Activated naive CD8-positive, alpha-beta T cell (primary cell): ENCODE data around the gene KCNQ2.

Experiments
- H3K27ac Mint-ChIP-seq: one replicate; pipeline ENCODE4 v1.8.0; 2021; ENCODE audit warnings: mixed read lengths
- H3K27me3 Mint-ChIP-seq: one replicate; pipeline ENCODE4 v1.8.0; 2021; ENCODE audit warnings: mixed read lengths
- H3K36me3 Mint-ChIP-seq: one replicate; pipeline ENCODE4 v1.8.0; 2021; ENCODE audit warnings: mixed read lengths
- H3K4me1 Mint-ChIP-seq: one replicate; pipeline ENCODE4 v1.8.0; 2021; ENCODE audit warnings: low read depth, mixed read lengths
- H3K4me3 Mint-ChIP-seq: one replicate; pipeline ENCODE4 v1.8.0; 2021; ENCODE audit warnings: mild to moderate bottlenecking, mixed read lengths
- H3K9me3 Mint-ChIP-seq: one replicate; pipeline ENCODE4 v1.8.0; 2021; ENCODE audit warnings: low read depth, mixed read lengths

The KCNQ2 gene

GRCh38 chr20:63473555-63474449 is 1.3 kb upstream of the KCNQ2 start:
- Mint-ChIP-seq H3K27me3 (peaks cover 15% of the 10 kb centered on the region), H3K4me1 (peaks cover 8% of the 10 kb centered on the region), H3K4me3 (peak overlapping the region; percentile 46), H3K9me3 (no peaks in the 10 kb centered on the region), H3K27ac (no peak overlapping the region), H3K36me3 (no peaks in the 10 kb centered on the region)

GRCh38 chr20:63472862-63473390 is 471 bp upstream of the KCNQ2 start:
- H3K27me3 Mint-ChIP-seq = peaks cover 15% of the 10 kb centered on the region
- H3K9me3 Mint-ChIP-seq = no peaks in the 10 kb centered on the region
- H3K27ac Mint-ChIP-seq = no peak overlapping the region
- no peak overlapping the region for H3K4me3 Mint-ChIP-seq
- peaks cover 8% of the 10 kb centered on the region for H3K4me1 Mint-ChIP-seq
- no peaks in the 10 kb centered on the region for H3K36me3 Mint-ChIP-seq

GRCh38 chr20:63471717-63471980 is 806 bp downstream of the KCNQ2 start:
- Mint-ChIP-seq H3K27ac (no peak overlapping the region), H3K4me1 (peaks cover 8% of the 10 kb centered on the region), H3K9me3 (no peaks in the 10 kb centered on the region), H3K27me3 (peaks cover 16% of the 10 kb centered on the region), H3K4me3 (no peak overlapping the region), H3K36me3 (no peaks in the 10 kb centered on the region)

GRCh38 chr20:63471002-63471716 is 1.3 kb downstream of the KCNQ2 start:
- Mint-ChIP-seq H3K4me1 (peaks cover 8% of the 10 kb centered on the region), H3K36me3 (no peaks in the 10 kb centered on the region), H3K27me3 (peaks cover 16% of the 10 kb centered on the region), H3K9me3 (no peaks in the 10 kb centered on the region), H3K27ac (no peak overlapping the region), H3K4me3 (no peak overlapping the region)

- Mint-ChIP-seq H3K36me3 (no peaks in the 10 kb centered on the region), H3K4me3 (no peak overlapping the region), H3K27me3 (peaks cover 16% of the 10 kb centered on the region)
Observed at GRCh38 chr20:63470410-63470809, 2.0 kb downstream of the KCNQ2 start.

GRCh38 chr20:63469713-63470101 is 2.7 kb downstream of the KCNQ2 start:
- peaks cover 15% of the 10 kb centered on the region for H3K27me3 Mint-ChIP-seq
- H3K36me3 Mint-ChIP-seq = no peaks in the 10 kb centered on the region
- H3K27ac Mint-ChIP-seq = no peak overlapping the region
- peaks cover 8% of the 10 kb centered on the region for H3K4me1 Mint-ChIP-seq
- no peak overlapping the region for H3K4me3 Mint-ChIP-seq
- H3K9me3 Mint-ChIP-seq = no peaks in the 10 kb centered on the region

More at GRCh38 chr20:63470410-63470809, 2.0 kb downstream of the KCNQ2 start:
- Mint-ChIP-seq H3K27ac (no peak overlapping the region), H3K9me3 (no peaks in the 10 kb centered on the region), H3K4me1 (peaks cover 8% of the 10 kb centered on the region)

GRCh38 chr20:63469019-63469712 is 3.3 kb downstream of the KCNQ2 start:
- H3K27me3 Mint-ChIP-seq = peaks cover 13% of the 10 kb centered on the region
- no peak overlapping the region for H3K27ac Mint-ChIP-seq
- H3K9me3 Mint-ChIP-seq = no peaks in the 10 kb centered on the region
- H3K4me1 Mint-ChIP-seq = peaks cover 4% of the 10 kb centered on the region
- H3K4me3 Mint-ChIP-seq = no peak overlapping the region
- H3K36me3 Mint-ChIP-seq = no peaks in the 10 kb centered on the region

- H3K27ac Mint-ChIP-seq = no peak overlapping the region
- H3K9me3 Mint-ChIP-seq = no peaks in the 10 kb centered on the region
- H3K27me3 Mint-ChIP-seq = peaks cover 8% of the 10 kb centered on the region
- no peaks in the 10 kb centered on the region for H3K4me1 Mint-ChIP-seq
- H3K4me3 Mint-ChIP-seq = no peak overlapping the region
- H3K36me3 Mint-ChIP-seq = no peaks in the 10 kb centered on the region
Observed at GRCh38 chr20:63468421-63468820, 4.0 kb downstream of the KCNQ2 start.

GRCh38 chr20:63467294-63468083 is 5.0 kb downstream of the KCNQ2 start:
- H3K27me3 Mint-ChIP-seq = peaks cover 13% of the 10 kb centered on the region
- no peak overlapping the region for H3K27ac Mint-ChIP-seq
- H3K36me3 Mint-ChIP-seq = no peaks in the 10 kb centered on the region
- no peaks in the 10 kb centered on the region for H3K4me1 Mint-ChIP-seq
- no peak overlapping the region for H3K4me3 Mint-ChIP-seq
- H3K9me3 Mint-ChIP-seq = no peaks in the 10 kb centered on the region

GRCh38 chr20:63466861-63467260 is 5.6 kb downstream of the KCNQ2 start:
- Mint-ChIP-seq H3K4me1 (no peaks in the 10 kb centered on the region), H3K27ac (no peak overlapping the region), H3K36me3 (no peaks in the 10 kb centered on the region), H3K4me3 (no peak overlapping the region), H3K27me3 (peaks cover 14% of the 10 kb centered on the region), H3K9me3 (no peaks in the 10 kb centered on the region)

- H3K27me3 Mint-ChIP-seq = peaks cover 14% of the 10 kb centered on the region
Observed at GRCh38 chr20:63466250-63466825, 6.1 kb downstream of the KCNQ2 start.

GRCh38 chr20:63465380-63466249 is 6.8 kb downstream of the KCNQ2 start:
- peaks cover 16% of the 10 kb centered on the region for H3K27me3 Mint-ChIP-seq
- H3K9me3 Mint-ChIP-seq = no peaks in the 10 kb centered on the region
- no peak overlapping the region for H3K4me3 Mint-ChIP-seq
- no peaks in the 10 kb centered on the region for H3K4me1 Mint-ChIP-seq
- H3K27ac Mint-ChIP-seq = no peak overlapping the region
- H3K36me3 Mint-ChIP-seq = no peaks in the 10 kb centered on the region

More at GRCh38 chr20:63466250-63466825, 6.1 kb downstream of the KCNQ2 start:
- H3K4me3 Mint-ChIP-seq = no peak overlapping the region
- H3K36me3 Mint-ChIP-seq = no peaks in the 10 kb centered on the region
- no peak overlapping the region for H3K27ac Mint-ChIP-seq
- no peaks in the 10 kb centered on the region for H3K4me1 Mint-ChIP-seq
- no peaks in the 10 kb centered on the region for H3K9me3 Mint-ChIP-seq

- Mint-ChIP-seq H3K27me3 (peaks cover 14% of the 10 kb centered on the region), H3K27ac (no peak overlapping the region), H3K36me3 (no peaks in the 10 kb centered on the region), H3K9me3 (no peaks in the 10 kb centered on the region), H3K4me1 (no peaks in the 10 kb centered on the region), H3K4me3 (no peak overlapping the region)
Observed at GRCh38 chr20:63464289-63464635, 8.2 kb downstream of the KCNQ2 start.
